ENCODE results near the gene NCKAP1. TPM values are rescaled to one million over a fixed set of nuclear protein-coding genes. Genes with fewer than 3 reads are reported as not detected.

Gene NCKAP1
- total and polyA plus RNA-seq, 2 donors from 2014 or later, result 45.4 to 140 TPM

DNA sequence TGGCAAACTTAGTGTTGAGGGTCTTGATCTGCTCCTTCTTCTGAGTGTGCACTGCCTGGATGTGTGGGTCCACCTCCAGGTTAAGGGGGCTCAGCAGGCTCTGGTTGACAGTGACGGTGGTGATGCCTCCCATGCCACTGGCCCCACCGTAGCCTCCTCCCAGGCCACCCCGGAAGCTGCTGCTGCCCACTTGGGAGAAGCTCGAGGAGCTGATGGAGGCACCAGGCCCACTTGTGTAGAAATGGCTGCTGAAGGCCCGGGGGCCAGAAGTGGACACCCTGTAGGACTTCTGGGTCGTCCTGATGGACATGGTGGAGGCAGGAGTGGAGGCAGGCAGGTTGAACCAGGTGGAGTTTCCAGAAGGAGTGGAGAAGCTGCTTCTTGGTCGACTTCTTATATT lies 33.9 kb upstream of the NCKAP1 start:
- no peak for FAIRE-seq
- TF ChIP-seq CTCF (IDR thresholded peaks at IDR 0.05; ENCODE audit: borderline replicate concordance, extremely low read depth, insufficient read depth), result no peak

DNA sequence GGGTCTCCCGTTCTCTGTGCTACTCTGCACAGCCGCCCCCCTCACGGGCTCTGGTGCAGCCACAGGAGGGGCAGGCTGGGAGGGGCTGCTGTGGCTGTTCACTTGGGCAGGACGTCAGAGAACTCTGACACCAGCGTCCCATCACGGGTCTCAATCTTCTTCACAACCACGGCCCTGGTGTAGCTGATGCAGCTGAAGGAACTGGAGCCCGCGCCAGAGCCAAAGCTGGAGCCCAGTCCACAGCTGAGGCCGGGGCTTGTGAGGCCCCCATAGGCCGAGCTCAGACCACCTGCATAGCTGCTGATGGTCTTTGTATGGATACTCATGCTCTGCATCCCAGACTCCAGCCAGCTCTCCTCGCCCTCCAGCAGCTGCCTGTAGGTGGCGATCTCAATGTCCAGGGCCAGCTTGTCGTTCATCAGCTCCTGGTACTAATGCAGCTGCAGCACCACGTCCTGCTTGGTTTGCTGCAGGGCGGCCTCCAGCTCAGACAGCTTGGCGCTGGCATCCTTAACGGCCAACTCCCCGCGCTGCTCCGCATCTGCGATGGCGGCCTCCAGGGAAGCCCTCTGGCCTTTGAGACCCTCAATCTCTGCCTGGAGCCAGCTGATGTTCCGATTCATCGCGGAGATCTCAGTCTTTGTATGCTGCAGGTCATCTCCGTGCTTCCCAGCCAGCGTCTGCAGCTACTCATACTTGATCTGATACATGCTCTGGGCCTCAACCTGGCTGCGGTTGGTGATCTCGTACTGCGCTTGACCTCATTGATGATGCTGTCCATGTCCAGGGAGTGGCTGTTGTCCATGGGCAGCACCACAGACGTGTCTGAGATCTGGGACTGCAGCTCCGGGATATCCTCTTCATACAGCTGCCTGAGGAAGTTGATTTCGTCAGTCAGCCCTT lies 32.9 kb upstream of the NCKAP1 start:
- Histone ChIP-seq H3K36me3 (ENCODE audit: control insufficient read depth in 2 of 3, insufficient read depth in 3 of 3, low read length in 3 of 3) (no peaks in the 10 kb centered on the region), H3K9ac (ENCODE audit: low read length in 3 of 3) (no peak overlapping the region), H3K27ac (ENCODE audit: low read depth in 2 of 2, low read length in 2 of 2) (no peak overlapping the region), H3K27me3 (ENCODE audit: control insufficient read depth, insufficient read depth, low read length) (no peaks in the 10 kb centered on the region), H3K4me1 (ENCODE audit: control insufficient read depth in 2 of 3, insufficient read depth in 2 of 3, low read depth in 1 of 3, low read length in 3 of 3) (no peaks in the 10 kb centered on the region), H3K4me3 (ENCODE audit: low read length in 3 of 3) (no peak overlapping the region), H3K9me3 (ENCODE audit: control insufficient read depth in 2 of 3, insufficient read depth in 1 of 3, low read length in 3 of 3) (no peaks in the 10 kb centered on the region)
- FAIRE-seq (no peak), DNase-seq (peak; percentile 14 to 79 (median 35))
- peak; percentile 39 for TF ChIP-seq CTCF (IDR thresholded peaks at IDR 0.05; ENCODE audit: borderline replicate concordance, extremely low read depth, insufficient read depth)
- intact Hi-C loops (cut with DNase I), result no loop called here

More for the DNA sequence above, 33.9 kb upstream of the NCKAP1 start:
- H3K4me1 ChIP-seq (ENCODE audit: control insufficient read depth in 2 of 3, insufficient read depth in 2 of 3, low read depth in 1 of 3, low read length in 3 of 3), result no peaks in the 10 kb centered on the region
- H3K36me3 ChIP-seq (ENCODE audit: control insufficient read depth in 2 of 3, insufficient read depth in 3 of 3, low read length in 3 of 3), result no peaks in the 10 kb centered on the region
- intact Hi-C loops (cut with DNase I), result no loop called here
- no peak for DNase-seq
- no peaks in the 10 kb centered on the region for H3K27me3 ChIP-seq (ENCODE audit: control insufficient read depth, insufficient read depth, low read length)
- H3K9me3 ChIP-seq (ENCODE audit: control insufficient read depth in 2 of 3, insufficient read depth in 1 of 3, low read length in 3 of 3), result no peaks in the 10 kb centered on the region
- no peak overlapping the region for H3K4me3 ChIP-seq (ENCODE audit: low read length in 3 of 3)
- no peak overlapping the region for H3K9ac ChIP-seq (ENCODE audit: low read length in 3 of 3)
- no peak overlapping the region for H3K27ac ChIP-seq (ENCODE audit: low read depth in 2 of 2, low read length in 2 of 2)

DNA sequence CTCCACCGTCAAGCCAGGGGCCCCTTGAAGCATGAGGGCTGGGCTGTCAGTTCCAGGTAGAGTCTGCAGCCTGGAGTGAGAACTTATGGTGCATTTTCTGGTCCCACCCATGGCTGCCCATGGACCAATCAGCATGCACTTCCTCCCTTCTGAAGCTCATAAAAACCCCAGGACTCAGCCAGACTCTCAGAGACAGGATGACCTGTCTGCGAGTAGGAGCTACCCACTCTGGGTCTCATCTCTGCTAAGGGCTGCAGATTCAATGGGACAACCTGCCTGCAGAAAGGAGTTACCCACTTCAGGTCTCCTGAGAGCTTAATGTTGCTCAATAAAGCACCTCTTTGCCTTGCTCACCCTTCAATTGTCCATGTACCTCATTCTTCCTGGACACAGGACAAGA lies 30.9 kb upstream of the NCKAP1 start:
- FAIRE-seq (no peak), DNase-seq (no peak)
- Histone ChIP-seq H3K27me3 (ENCODE audit: control insufficient read depth, insufficient read depth, low read length) (no peaks in the 10 kb centered on the region), H3K4me3 (ENCODE audit: low read length in 3 of 3) (no peak overlapping the region), H3K4me1 (ENCODE audit: control insufficient read depth in 2 of 3, insufficient read depth in 2 of 3, low read depth in 1 of 3, low read length in 3 of 3) (no peaks in the 10 kb centered on the region), H3K9ac (ENCODE audit: low read length in 3 of 3) (no peak overlapping the region), H3K27ac (ENCODE audit: low read depth in 2 of 2, low read length in 2 of 2) (no peak overlapping the region), H3K36me3 (ENCODE audit: control insufficient read depth in 2 of 3, insufficient read depth in 3 of 3, low read length in 3 of 3) (no peaks in the 10 kb centered on the region), H3K9me3 (ENCODE audit: control insufficient read depth in 2 of 3, insufficient read depth in 1 of 3, low read length in 3 of 3) (no peaks in the 10 kb centered on the region)
- TF ChIP-seq CTCF (IDR thresholded peaks at IDR 0.05; ENCODE audit: borderline replicate concordance, extremely low read depth, insufficient read depth), result no peak
- intact Hi-C loops (cut with DNase I), result no loop called here
